ENCODE measurements around the gene ZNRF2.
"Not testable (repeated sequence)": the region's sequence is repeated elsewhere in the genome, so short reads cannot be mapped to it uniquely, and the experiment has no call there.

The ZNRF2 gene

DNA sequence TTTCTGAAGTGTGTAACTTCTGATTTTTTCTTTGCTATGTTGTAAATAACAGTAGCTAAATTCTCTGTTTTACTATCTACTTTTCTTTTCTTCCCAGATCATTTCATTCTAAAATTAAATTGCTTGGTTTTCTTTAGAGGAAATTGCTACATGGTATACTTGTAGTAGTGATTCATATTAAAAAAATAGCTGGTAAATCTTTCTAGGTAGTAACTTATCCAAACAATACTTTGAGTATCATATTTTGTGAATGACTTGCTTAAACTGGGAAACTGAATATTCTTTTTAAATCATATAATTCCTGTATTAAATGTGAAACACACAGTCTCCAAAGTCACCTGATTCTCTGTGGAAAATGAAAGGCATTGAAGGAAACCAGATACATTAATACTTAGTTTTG lies 85.5 kb downstream of the ZNRF2 start:
- no peaks in the 10 kb centered on the region for H3K4me1 ChIP-seq (ENCODE audit: control insufficient read depth, insufficient read depth, low read length)
- no peaks in the 10 kb centered on the region for H3K27me3 ChIP-seq (ENCODE audit: control insufficient read depth, insufficient read depth, low read length, poor library complexity, severe bottlenecking)
- no peaks in the 10 kb centered on the region for H3K36me3 ChIP-seq (ENCODE audit: control insufficient read depth, insufficient read depth, low read length)
- no peak overlapping the region for H3K27ac ChIP-seq (ENCODE audit: insufficient read depth, low read depth, low read length, poor library complexity, severe bottlenecking)
- no peak overlapping the region for H3K4me3 ChIP-seq (ENCODE audit: insufficient read depth, low read depth, low read length)
- H3K9me3 ChIP-seq (ENCODE audit: control insufficient read depth, low read length): no peaks in the 10 kb centered on the region

DNA sequence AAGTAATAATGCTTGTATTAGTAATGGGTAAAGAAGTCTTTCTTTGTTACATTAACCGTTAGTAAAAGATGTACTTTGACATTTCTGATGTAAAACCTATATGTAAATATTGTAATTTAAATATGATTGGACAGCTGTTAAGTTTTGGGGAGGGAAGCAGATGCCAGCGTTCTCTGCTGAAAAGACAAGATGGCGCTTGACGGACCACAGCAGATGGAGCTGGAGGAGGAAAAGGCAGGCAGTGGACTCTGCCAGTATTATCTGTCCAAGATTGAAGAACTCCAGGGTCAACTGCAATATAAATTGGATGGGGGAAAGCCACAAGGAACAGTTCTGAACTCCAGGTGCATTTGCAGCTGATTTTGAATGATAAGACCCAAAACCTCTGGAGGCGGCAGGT lies 86.9 kb downstream of the ZNRF2 start:
- Histone ChIP-seq H3K27me3 (ENCODE audit: control insufficient read depth, insufficient read depth, low read length, poor library complexity, severe bottlenecking) (no peaks in the 10 kb centered on the region), H3K4me3 (ENCODE audit: insufficient read depth, low read depth, low read length) (no peak overlapping the region), H3K27ac (ENCODE audit: insufficient read depth, low read depth, low read length, poor library complexity, severe bottlenecking) (no peak overlapping the region), H3K9me3 (ENCODE audit: control insufficient read depth, low read length) (no peaks in the 10 kb centered on the region), H3K36me3 (ENCODE audit: control insufficient read depth, insufficient read depth, low read length) (no peaks in the 10 kb centered on the region), H3K4me1 (ENCODE audit: control insufficient read depth, insufficient read depth, low read length) (no peaks in the 10 kb centered on the region)
- WGBS, 2 experiments: 95 to 97% methylated on average over 4 to 5 of the region's 5 CpGs

DNA sequence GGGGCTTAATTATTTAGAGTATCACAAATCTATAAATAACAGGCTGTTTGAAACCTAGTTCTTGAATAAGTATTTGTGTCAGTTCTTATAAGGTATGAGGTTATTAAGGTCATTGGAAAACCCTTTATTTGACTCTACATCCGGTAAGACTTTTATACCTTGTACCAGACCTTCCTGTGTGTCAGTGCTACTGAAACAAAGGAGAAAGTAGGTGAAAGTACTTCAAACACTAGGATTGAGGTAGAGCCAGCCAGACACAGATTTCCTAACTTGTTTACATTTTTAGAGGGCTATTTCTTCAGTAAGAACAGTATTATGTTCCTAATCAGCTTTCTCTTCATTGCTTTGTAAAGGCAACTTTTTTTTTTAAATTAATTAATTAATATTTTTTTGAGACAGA lies 93.9 kb downstream of the ZNRF2 start:
- no peaks in the 10 kb centered on the region for H3K4me1 ChIP-seq (ENCODE audit: control insufficient read depth, insufficient read depth, low read length)
- no peaks in the 10 kb centered on the region for H3K9me3 ChIP-seq (ENCODE audit: control insufficient read depth, low read length)
- no peak overlapping the region for H3K4me3 ChIP-seq (ENCODE audit: insufficient read depth, low read depth, low read length)
- no peaks in the 10 kb centered on the region for H3K27me3 ChIP-seq (ENCODE audit: control insufficient read depth, insufficient read depth, low read length, poor library complexity, severe bottlenecking)
- no peak overlapping the region for H3K27ac ChIP-seq (ENCODE audit: insufficient read depth, low read depth, low read length, poor library complexity, severe bottlenecking)
- WGBS, 2 experiments: 88 to 100% methylated on average over 1 of the region's 1 CpG
- no peaks in the 10 kb centered on the region for H3K36me3 ChIP-seq (ENCODE audit: control insufficient read depth, insufficient read depth, low read length)

DNA sequence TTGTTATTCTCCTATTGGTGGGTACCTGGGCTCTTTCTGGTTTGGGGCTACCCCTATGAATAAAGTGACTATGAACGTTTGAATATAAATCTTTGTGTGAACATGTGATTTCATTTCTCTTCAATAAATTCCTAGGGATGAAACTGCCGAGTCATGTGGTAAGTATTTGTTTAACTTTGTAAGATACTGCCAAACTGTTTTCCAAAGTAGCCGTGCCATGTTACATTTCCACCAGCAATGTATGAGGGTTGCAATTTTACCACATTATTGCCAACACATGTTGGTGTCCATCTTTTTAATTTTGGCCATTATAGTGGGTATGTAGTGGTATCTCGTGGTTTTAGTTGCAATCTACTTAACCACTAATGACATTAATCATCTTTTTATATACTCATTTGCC lies 94.7 kb downstream of the ZNRF2 start:
- 91 to 96% methylated on average over 3 of the region's 4 CpGs for WGBS, 2 experiments
- Histone ChIP-seq H3K36me3 (ENCODE audit: control insufficient read depth, insufficient read depth, low read length) (no peaks in the 10 kb centered on the region), H3K27me3 (ENCODE audit: control insufficient read depth, insufficient read depth, low read length, poor library complexity, severe bottlenecking) (no peaks in the 10 kb centered on the region), H3K4me1 (ENCODE audit: control insufficient read depth, insufficient read depth, low read length) (no peaks in the 10 kb centered on the region), H3K27ac (ENCODE audit: insufficient read depth, low read depth, low read length, poor library complexity, severe bottlenecking) (no peak overlapping the region), H3K4me3 (ENCODE audit: insufficient read depth, low read depth, low read length) (no peak overlapping the region), H3K9me3 (ENCODE audit: control insufficient read depth, low read length) (no peaks in the 10 kb centered on the region)

DNA sequence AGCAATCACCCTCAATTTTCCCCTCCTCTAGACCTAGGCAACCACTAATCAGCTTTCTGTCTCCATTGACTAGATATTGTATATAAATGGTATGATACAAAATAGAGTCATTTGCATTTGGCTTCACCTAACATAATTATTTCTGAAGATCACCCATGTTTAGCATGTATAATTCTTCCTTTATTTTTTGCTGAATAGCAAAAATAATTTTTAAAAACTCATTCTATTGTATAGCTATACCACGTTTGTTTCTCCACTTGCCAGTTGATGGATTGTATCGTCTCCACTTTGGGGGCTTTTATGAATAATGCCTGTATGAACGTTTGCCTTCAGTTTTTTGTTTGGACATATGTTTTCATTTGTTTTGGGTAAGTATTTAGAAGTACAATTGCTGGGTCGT lies 95.3 kb downstream of the ZNRF2 start:
- Histone ChIP-seq H3K27ac (ENCODE audit: insufficient read depth, low read depth, low read length, poor library complexity, severe bottlenecking) (no peak overlapping the region), H3K27me3 (ENCODE audit: control insufficient read depth, insufficient read depth, low read length, poor library complexity, severe bottlenecking) (no peaks in the 10 kb centered on the region), H3K36me3 (ENCODE audit: control insufficient read depth, insufficient read depth, low read length) (no peaks in the 10 kb centered on the region), H3K9me3 (ENCODE audit: control insufficient read depth, low read length) (no peaks in the 10 kb centered on the region), H3K4me3 (ENCODE audit: insufficient read depth, low read depth, low read length) (no peak overlapping the region), H3K4me1 (ENCODE audit: control insufficient read depth, insufficient read depth, low read length) (no peaks in the 10 kb centered on the region)
- WGBS, 2 experiments: 79 to 83% methylated on average over 4 of the region's 4 CpGs

DNA sequence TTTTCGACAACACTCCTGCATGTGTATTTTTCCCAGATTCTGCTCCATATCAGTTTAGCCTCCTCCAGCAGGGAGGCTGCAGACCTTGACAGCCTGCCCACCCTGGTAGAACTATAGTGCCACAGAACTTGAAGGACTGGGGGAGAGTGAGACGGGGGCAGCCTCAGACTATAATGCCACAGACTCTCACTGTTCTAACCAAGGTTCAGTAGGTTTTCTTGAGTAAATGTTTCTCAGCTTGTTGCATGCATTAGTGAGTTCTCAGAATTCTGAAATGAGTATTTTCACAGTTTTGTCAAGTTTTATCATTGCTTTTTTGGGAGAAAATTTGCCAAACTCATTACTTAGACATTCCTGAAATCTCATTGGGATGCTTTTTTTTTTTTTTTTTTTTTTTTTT lies 95.9 kb downstream of the ZNRF2 start:
- Histone ChIP-seq H3K27ac (ENCODE audit: insufficient read depth, low read depth, low read length, poor library complexity, severe bottlenecking) (no peak overlapping the region), H3K4me1 (ENCODE audit: control insufficient read depth, insufficient read depth, low read length) (no peaks in the 10 kb centered on the region), H3K9me3 (ENCODE audit: control insufficient read depth, low read length) (no peaks in the 10 kb centered on the region), H3K27me3 (ENCODE audit: control insufficient read depth, insufficient read depth, low read length, poor library complexity, severe bottlenecking) (no peaks in the 10 kb centered on the region), H3K36me3 (ENCODE audit: control insufficient read depth, insufficient read depth, low read length) (no peaks in the 10 kb centered on the region), H3K4me3 (ENCODE audit: insufficient read depth, low read depth, low read length) (no peak overlapping the region)
- WGBS, 2 experiments: 92 to 93% methylated on average over 2 of the region's 2 CpGs

DNA sequence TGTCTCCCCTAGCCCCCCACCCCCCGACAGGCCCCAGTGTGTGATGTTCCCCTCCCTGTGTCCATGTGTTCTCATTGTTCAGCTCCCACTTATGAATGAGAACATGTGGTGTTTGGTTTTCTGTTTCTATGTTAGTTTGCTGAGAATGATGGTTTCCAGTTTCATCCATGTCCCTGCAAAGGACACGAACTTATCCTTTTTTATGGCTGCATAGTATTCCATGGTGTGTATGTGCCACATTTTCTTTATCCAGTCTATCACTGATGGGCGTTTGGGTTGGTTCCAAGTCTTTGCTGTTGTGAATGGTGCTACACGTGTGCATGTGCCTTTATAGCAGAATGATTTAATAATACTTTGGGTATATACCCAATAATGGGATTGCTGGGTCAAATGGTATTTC lies 96.4 kb downstream of the ZNRF2 start:
- H3K36me3 ChIP-seq (ENCODE audit: control insufficient read depth, insufficient read depth, low read length); H3K4me1 ChIP-seq (ENCODE audit: control insufficient read depth, insufficient read depth, low read length); H3K4me3 ChIP-seq (ENCODE audit: insufficient read depth, low read depth, low read length); H3K9me3 ChIP-seq (ENCODE audit: control insufficient read depth, low read length); H3K27me3 ChIP-seq (ENCODE audit: control insufficient read depth, insufficient read depth, low read length, poor library complexity, severe bottlenecking); H3K27ac ChIP-seq (ENCODE audit: insufficient read depth, low read depth, low read length, poor library complexity, severe bottlenecking): not testable (repeated sequence)
- 94 to 96% methylated on average over 4 of the region's 4 CpGs for WGBS, 2 experiments

DNA sequence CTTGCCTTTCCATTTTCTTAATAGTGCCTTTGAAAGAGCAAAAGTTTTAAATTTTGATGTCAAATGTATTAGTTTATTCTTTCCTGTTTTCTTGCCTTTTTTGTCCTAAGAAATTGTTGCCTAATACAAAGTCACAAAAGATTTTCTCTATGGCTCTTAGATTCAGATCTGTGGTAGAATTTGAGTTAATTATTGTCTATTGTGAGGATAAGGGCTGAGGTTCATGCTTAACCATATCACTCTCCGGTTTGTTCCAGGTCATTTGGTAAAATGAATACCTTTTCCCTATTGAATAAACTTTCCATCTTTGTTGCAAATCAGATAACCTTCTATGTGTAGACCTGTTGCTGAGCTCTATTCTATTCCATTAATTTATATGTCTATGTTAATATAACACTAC lies 98.2 kb downstream of the ZNRF2 start:
- no peaks in the 10 kb centered on the region for H3K4me1 ChIP-seq (ENCODE audit: control insufficient read depth, insufficient read depth, low read length)
- H3K36me3 ChIP-seq (ENCODE audit: control insufficient read depth, insufficient read depth, low read length): no peaks in the 10 kb centered on the region
- no peaks in the 10 kb centered on the region for H3K9me3 ChIP-seq (ENCODE audit: control insufficient read depth, low read length)
- H3K27me3 ChIP-seq (ENCODE audit: control insufficient read depth, insufficient read depth, low read length, poor library complexity, severe bottlenecking): no peaks in the 10 kb centered on the region
- 89% methylated on average over 1 of the region's 1 CpG; no CpG with 5 or more reads in 1 of the 2 experiments for WGBS, 2 experiments
- no peak overlapping the region for H3K4me3 ChIP-seq (ENCODE audit: insufficient read depth, low read depth, low read length)
- H3K27ac ChIP-seq (ENCODE audit: insufficient read depth, low read depth, low read length, poor library complexity, severe bottlenecking): no peak overlapping the region

DNA sequence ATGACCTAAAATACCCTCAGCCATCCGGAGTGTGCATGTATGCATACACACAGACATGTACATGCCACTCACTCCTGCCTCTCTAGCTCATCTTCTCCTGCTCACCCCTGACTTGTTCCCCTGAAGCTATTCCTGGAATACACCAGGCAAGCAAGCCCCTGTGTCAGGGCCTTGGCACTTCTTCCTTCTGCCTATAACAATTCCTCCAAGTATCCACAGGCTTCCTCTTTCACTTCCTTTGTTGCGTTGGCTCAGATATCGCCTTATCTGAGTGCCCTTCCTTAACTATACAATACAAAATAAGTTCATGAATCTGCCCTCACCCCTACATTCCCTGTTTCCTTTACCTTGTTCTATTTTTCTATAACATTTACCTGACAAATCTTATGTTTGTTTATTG lies 105.4 kb downstream of the ZNRF2 start:
- H3K36me3 ChIP-seq (ENCODE audit: control insufficient read depth, insufficient read depth, low read length): no peaks in the 10 kb centered on the region
- no peaks in the 10 kb centered on the region for H3K9me3 ChIP-seq (ENCODE audit: control insufficient read depth, low read length)
- no peaks in the 10 kb centered on the region for H3K4me1 ChIP-seq (ENCODE audit: control insufficient read depth, insufficient read depth, low read length)
- no peak overlapping the region for H3K4me3 ChIP-seq (ENCODE audit: insufficient read depth, low read depth, low read length)
- no peak overlapping the region for H3K27ac ChIP-seq (ENCODE audit: insufficient read depth, low read depth, low read length, poor library complexity, severe bottlenecking)
- 92 to 94% methylated on average over 3 of the region's 3 CpGs for WGBS, 2 experiments
- no peaks in the 10 kb centered on the region for H3K27me3 ChIP-seq (ENCODE audit: control insufficient read depth, insufficient read depth, low read length, poor library complexity, severe bottlenecking)

DNA sequence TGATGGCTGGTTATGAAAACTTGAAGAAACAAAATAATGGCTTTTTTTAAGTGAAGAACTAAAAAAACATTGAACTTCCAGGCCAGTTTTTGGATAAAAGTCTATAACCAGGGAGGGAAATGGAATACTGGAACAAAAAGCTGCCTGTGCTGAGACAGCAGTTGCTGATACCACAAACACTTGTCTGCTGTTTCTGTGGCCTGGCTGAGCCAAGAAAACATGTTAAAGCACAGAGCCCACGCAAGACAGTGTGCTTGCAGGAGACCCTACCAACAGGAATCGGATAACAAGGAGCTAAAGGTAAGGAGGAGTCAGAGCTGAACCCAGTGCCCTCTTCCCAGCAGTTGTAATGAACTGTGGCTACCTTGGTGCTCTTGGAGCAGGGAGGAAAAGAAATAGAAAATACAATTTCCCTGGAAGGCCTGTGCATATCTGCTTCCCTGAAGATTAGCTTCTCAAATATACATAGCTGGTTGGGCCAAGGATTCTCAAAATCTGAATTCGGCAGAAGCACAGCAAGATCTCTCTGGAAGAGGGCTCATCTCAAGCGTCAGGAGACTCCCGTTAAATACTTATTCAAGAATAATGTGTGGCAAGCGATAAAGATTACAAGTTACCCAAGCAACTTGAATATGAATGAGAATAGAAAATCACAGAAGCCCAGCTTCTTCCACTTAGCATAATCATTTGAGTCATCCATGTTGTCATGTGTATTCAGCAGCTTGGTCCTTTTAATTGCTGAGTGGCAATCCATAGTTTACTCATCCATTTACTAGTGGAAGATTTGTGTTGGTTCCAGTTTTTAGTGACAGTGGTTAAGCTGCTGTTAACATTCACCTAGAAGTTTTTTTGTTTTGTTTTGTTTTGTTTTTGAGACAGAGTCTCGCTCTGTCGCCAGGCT lies 106.6 kb downstream of the ZNRF2 start:
- Histone ChIP-seq H3K9me3 (ENCODE audit: control insufficient read depth, low read length) (no peaks in the 10 kb centered on the region), H3K4me1 (ENCODE audit: control insufficient read depth, insufficient read depth, low read length) (no peaks in the 10 kb centered on the region), H3K36me3 (ENCODE audit: control insufficient read depth, insufficient read depth, low read length) (no peaks in the 10 kb centered on the region), H3K27me3 (ENCODE audit: control insufficient read depth, insufficient read depth, low read length, poor library complexity, severe bottlenecking) (no peaks in the 10 kb centered on the region), H3K4me3 (ENCODE audit: insufficient read depth, low read depth, low read length) (no peak overlapping the region), H3K27ac (ENCODE audit: insufficient read depth, low read depth, low read length, poor library complexity, severe bottlenecking) (no peak overlapping the region)
- 77 to 79% methylated on average over 7 to 8 of the region's 8 CpGs for WGBS, 2 experiments

Measured in ectodermal cell (in vitro differentiated cells).